GM18951 (cell line): ENCODE data around the gene EIF3J.

Source experiments
- POLR2A ChIP-seq: IDR thresholded peaks from 4 replicates; pipeline ENCODE4 v1.6.1; 2011; ENCODE audit warnings: mild to moderate bottlenecking; ENCODE audit not compliant: insufficient read length, insufficient read depth; ENCODE audit errors: extremely low read depth
- in situ Hi-C: fragments of 300-500 bp; cut with MboI; formaldehyde crosslinking; loops from one replicate; pipeline ENCODE4 v1.12.0; 2022; ENCODE audit warnings: low sequenced_read_pairs, mixed read lengths, inconsistent platforms; ENCODE audit not compliant: unreplicated experiment

The EIF3J gene

GRCh38 chr15:44536962-44537734 lies at the start of gene EIF3J:
Gene EIF3J, plus strand, starts transcription at chr15:44537147. Its CDS starts 48 bp downstream, at chr15:44537195.
- peak; percentile 85 for TF ChIP-seq POLR2A
- in situ Hi-C loops, result no loop called here

- no peak for TF ChIP-seq POLR2A
- in situ Hi-C loops, result no loop called here
Observed at GRCh38 chr15:44489464-44489863, 47.5 kb upstream of the EIF3J start.

GRCh38 chr15:44490622-44491021 lies 46.3 kb upstream of the EIF3J start:
- in situ Hi-C loops, result no loop called here
- no peak for TF ChIP-seq POLR2A

- in situ Hi-C loops, result no loop called here
- TF ChIP-seq POLR2A, result no peak
Observed at GRCh38 chr15:44492040-44492439, 44.9 kb upstream of the EIF3J start.

- in situ Hi-C loops, result no loop called here
- no peak for TF ChIP-seq POLR2A
Observed at GRCh38 chr15:44492672-44493071, 44.3 kb upstream of the EIF3J start.

- TF ChIP-seq POLR2A, result no peak
- in situ Hi-C loops, result no loop called here
Observed at GRCh38 chr15:44495562-44495961, 41.4 kb upstream of the EIF3J start.

GRCh38 chr15:44500555-44500954 lies 36.4 kb upstream of the EIF3J start:
- no peak for TF ChIP-seq POLR2A
- in situ Hi-C loops, result no loop called here

GRCh38 chr15:44501768-44502366 lies 35.1 kb upstream of the EIF3J start:
- in situ Hi-C loops, result no loop called here

GRCh38 chr15:44516436-44516835 lies 20.5 kb upstream of the EIF3J start:
- no peak for TF ChIP-seq POLR2A
- in situ Hi-C loops, result no loop called here

More at GRCh38 chr15:44501768-44502366, 35.1 kb upstream of the EIF3J start:
- no peak for TF ChIP-seq POLR2A

GRCh38 chr15:44519537-44519936 lies 17.4 kb upstream of the EIF3J start:
- TF ChIP-seq POLR2A, result no peak
- in situ Hi-C loops, result no loop called here

GRCh38 chr15:44525018-44525417 lies 11.9 kb upstream of the EIF3J start:
- in situ Hi-C loops, result no loop called here
- TF ChIP-seq POLR2A, result no peak

- no peak for TF ChIP-seq POLR2A
- in situ Hi-C loops, result no loop called here
Observed at GRCh38 chr15:44527241-44527640, 9.7 kb upstream of the EIF3J start.

- in situ Hi-C loops, result no loop called here
Observed at GRCh38 chr15:44529864-44530604, 6.9 kb upstream of the EIF3J start.

More at GRCh38 chr15:44529864-44530604, 6.9 kb upstream of the EIF3J start:
- TF ChIP-seq POLR2A, result no peak
